ENCODE data around the gene SH3BGRL2.

DNA sequence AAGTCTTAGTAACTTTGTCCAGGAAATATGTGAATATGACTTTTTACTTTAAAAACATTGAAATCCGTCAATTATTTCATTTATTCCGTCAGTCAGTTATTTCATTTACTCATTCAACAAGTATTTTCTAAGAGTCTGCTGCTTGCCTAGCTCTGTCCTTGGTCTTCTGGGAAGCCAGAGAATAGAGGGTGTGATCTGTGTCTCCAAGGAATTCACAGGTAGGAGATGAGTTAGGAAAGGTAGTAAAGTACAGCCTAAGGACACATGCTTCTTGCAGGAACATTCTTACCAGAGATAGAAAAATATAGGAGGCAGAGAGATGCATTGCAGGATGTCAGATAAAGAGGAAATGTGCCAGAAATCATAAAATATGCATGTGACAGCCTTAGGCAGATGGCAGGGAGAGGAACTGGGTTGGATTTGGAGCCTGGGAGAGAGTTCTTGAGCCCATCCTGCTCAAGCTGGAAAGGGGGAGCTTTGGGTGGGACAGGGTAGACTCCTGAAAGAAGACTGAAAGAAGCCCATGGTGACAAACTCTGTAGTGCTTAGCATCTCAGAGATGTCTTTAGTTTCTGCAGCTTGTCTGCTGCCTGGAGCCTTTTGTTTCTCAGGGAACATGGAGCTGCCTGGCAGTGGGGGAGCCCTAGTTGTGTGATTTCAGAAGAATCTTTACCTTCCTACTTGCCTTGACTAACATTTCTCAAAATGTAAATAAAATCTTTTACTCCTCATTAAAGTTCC, 3.5 kb downstream of the SH3BGRL2 start:
- TF ChIP-seq CTCF (conservative IDR thresholded peaks at IDR 0.05; ENCODE audit: low read depth in 2 of 2) (no peak), POLR2AphosphoS5 (IDR thresholded peaks at IDR 0.05; ENCODE audit: low read depth) (no peak), EZH2 (IDR thresholded peaks at IDR 0.05; ENCODE audit: low read depth, unreplicated experiment) (no peak), CREB1 (CRISPR knock-in tag; IDR thresholded peaks at IDR 0.05; ENCODE audit: low read depth) (no peak), EZH2phosphoT487 (IDR thresholded peaks at IDR 0.05; ENCODE audit: unreplicated experiment) (no peak), JUNB (IDR thresholded peaks at IDR 0.05; ENCODE audit: unreplicated experiment) (no peak), NANOG (IDR thresholded peaks at IDR 0.05; ENCODE audit: borderline replicate concordance) (no peak), ZNF114 (CRISPR knock-in tag; IDR thresholded peaks at IDR 0.05) (no peak), REST (IDR thresholded peaks at IDR 0.05; ENCODE audit: unreplicated experiment) (no peak), ZNF331 (CRISPR knock-in tag; IDR thresholded peaks at IDR 0.05; ENCODE audit: low read depth) (no peak), STAT1 (IDR thresholded peaks at IDR 0.05; ENCODE audit: unreplicated experiment) (no peak)
- TF ChIP-seq, protein P1, sequence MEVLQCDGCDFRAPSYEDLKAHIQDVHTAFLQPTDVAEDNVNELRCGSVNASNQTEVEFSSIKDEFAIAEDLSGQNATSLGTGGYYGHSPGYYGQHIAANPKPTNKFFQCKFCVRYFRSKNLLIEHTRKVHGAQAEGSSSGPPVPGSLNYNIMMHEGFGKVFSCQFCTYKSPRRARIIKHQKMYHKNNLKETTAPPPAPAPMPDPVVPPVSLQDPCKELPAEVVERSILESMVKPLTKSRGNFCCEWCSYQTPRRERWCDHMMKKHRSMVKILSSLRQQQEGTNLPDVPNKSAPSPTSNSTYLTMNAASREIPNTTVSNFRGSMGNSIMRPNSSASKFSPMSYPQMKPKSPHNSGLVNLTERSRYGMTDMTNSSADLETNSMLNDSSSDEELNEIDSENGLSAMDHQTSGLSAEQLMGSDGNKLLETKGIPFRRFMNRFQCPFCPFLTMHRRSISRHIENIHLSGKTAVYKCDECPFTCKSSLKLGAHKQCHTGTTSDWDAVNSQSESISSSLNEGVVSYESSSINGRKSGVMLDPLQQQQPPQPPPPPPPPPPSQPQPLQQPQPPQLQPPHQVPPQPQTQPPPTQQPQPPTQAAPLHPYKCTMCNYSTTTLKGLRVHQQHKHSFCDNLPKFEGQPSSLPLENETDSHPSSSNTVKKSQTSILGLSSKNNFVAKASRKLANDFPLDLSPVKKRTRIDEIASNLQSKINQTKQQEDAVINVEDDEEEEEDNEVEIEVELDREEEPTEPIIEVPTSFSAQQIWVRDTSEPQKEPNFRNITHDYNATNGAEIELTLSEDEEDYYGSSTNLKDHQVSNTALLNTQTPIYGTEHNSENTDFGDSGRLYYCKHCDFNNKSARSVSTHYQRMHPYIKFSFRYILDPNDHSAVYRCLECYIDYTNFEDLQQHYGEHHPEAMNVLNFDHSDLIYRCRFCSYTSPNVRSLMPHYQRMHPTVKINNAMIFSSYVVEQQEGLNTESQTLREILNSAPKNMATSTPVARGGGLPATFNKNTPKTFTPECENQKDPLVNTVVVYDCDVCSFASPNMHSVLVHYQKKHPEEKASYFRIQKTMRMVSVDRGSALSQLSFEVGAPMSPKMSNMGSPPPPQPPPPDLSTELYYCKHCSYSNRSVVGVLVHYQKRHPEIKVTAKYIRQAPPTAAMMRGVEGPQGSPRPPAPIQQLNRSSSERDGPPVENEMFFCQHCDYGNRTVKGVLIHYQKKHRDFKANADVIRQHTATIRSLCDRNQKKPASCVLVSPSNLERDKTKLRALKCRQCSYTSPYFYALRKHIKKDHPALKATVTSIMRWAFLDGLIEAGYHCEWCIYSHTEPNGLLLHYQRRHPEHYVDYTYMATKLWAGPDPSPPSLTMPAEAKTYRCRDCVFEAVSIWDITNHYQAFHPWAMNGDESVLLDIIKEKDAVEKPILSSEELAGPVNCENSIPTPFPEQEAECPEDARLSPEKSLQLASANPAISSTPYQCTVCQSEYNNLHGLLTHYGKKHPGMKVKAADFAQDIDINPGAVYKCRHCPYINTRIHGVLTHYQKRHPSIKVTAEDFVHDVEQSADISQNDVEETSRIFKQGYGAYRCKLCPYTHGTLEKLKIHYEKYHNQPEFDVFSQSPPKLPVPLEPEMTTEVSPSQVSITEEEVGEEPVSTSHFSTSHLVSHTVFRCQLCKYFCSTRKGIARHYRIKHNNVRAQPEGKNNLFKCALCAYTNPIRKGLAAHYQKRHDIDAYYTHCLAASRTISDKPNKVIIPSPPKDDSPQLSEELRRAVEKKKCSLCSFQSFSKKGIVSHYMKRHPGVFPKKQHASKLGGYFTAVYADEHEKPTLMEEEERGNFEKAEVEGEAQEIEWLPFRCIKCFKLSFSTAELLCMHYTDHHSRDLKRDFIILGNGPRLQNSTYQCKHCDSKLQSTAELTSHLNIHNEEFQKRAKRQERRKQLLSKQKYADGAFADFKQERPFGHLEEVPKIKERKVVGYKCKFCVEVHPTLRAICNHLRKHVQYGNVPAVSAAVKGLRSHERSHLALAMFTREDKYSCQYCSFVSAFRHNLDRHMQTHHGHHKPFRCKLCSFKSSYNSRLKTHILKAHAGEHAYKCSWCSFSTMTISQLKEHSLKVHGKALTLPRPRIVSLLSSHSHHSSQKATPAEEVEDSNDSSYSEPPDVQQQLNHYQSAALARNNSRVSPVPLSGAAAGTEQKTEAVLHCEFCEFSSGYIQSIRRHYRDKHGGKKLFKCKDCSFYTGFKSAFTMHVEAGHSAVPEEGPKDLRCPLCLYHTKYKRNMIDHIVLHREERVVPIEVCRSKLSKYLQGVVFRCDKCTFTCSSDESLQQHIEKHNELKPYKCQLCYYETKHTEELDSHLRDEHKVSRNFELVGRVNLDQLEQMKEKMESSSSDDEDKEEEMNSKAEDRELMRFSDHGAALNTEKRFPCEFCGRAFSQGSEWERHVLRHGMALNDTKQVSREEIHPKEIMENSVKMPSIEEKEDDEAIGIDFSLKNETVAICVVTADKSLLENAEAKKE (CRISPR knock-in tag; IDR thresholded peaks at IDR 0.05) = no peak
